Stomach (tissue), 4 donors: Measurements from ENCODE around the gene B3GNT5.

ENCODE experiments used
- CTCF ChIP-seq, 7 experiments: fragments of 450-650 bp in 4 of 7; fragments of 200-600 bp in 3 of 7; sonication (generic) in 3 of 7; IDR thresholded peaks; one replicate each; pipeline ENCODE4 v1.5.1; 2016 to 2019; ENCODE audit warnings: antibody characterized with exemption in 7 of 7, control low read depth in 2 of 7, mild to moderate bottlenecking in 1 of 7
- POLR2AphosphoS5 ChIP-seq, 3 donors: sonication (generic); formaldehyde crosslinking; IDR thresholded peaks; one replicate each; pipeline ENCODE4 v1.6.1; 2016; ENCODE audit warnings: antibody characterized with exemption in 3 of 3

GRCh38 chr3:183293966-183294365 is 40.9 kb downstream of the B3GNT5 start:
- TF ChIP-seq POLR2AphosphoS5 (IDR thresholded peaks at IDR 0.05), result no peak
- no peak for TF ChIP-seq CTCF (IDR thresholded peaks at IDR 0.05)
